Prostate gland (tissue), 2 donors: ENCODE measurements around the gene VAMP7. TPM values are rescaled to one million over a fixed set of nuclear protein-coding genes. Genes with fewer than 3 reads are reported as not detected.

Experiments used
- DNase-seq: peaks from one replicate; pipeline ENCODE4 v3.0.0-alpha.2; 2019; ENCODE audit warnings: low spot score
- H3K27ac ChIP-seq, 2 donors: fragments of 200-600 bp; sonication (generic); 2 replicates each; pipeline ENCODE4 v1.5.1; 2017 to 2019
- H3K27me3 ChIP-seq: fragments of 200-600 bp; sonication (generic); replicated peaks from 2 replicates; pipeline ENCODE4 v1.5.1; 2019; ENCODE audit not compliant: insufficient read depth
- H3K36me3 ChIP-seq, 2 donors: fragments of 200-600 bp; sonication (generic); 1 replicate in 1 of 2; 2 replicates in 1 of 2; pipeline versions ENCODE4 v1.5.1 to v1.8.1; 2017 to 2019
- H3K4me1 ChIP-seq: fragments of 200-600 bp; sonication (generic); replicated peaks from 2 replicates; pipeline ENCODE4 v1.5.1; 2019
- H3K4me3 ChIP-seq, 2 donors: fragments of 200-600 bp; sonication (generic); 2 replicates each; pipeline ENCODE4 v1.5.1; 2017 to 2019
- H3K9me3 ChIP-seq: fragments of 200-600 bp; sonication (generic); 2 replicates; pipeline ENCODE4 v1.5.1; 2017
- POLR2A ChIP-seq: fragments of 450-650 bp; IDR thresholded peaks from one replicate; pipeline ENCODE4 v1.6.1; 2016; ENCODE audit warnings: antibody characterized with exemption, mild to moderate bottlenecking
- POLR2AphosphoS5 ChIP-seq: sonication (generic); formaldehyde crosslinking; IDR thresholded peaks from one replicate; pipeline ENCODE4 v1.6.1; 2017; ENCODE audit warnings: antibody characterized with exemption
- WGBS: methylation state at CpG from one replicate; pipeline ENCODE4 v1.1.5; 2018; 5-methylcytosine and 5-hydroxymethylcytosine counted together
- intact Hi-C: fragments of 100-400 bp; cut with DNase I; formaldehyde crosslinking; loops from one replicate; pipeline ENCODE4 v1.14.2; 2022
- total RNA-seq, 2 donors: library from RNA; depleted of rRNA; stranded (reverse); fragments of >200 nt; gene quantifications; one replicate each; pipeline ENCODE4 v1.1.0, GENCODE V29; 2016
- TF ChIP-seq, protein P1 (sequence below), 4 experiments: fragments of 200-600 bp in 2 of 4; fragments of 450-650 bp in 2 of 4; sonication (generic) in 2 of 4; IDR thresholded peaks; 1 replicate in 3 of 4; 2 replicates in 1 of 4; pipeline ENCODE4 v1.5.1; 2016 to 2019; ENCODE audit warnings: antibody characterized with exemption in 4 of 4, mild to moderate bottlenecking in 2 of 4, moderate library complexity in 2 of 4

VAMP7 gene
- total RNA-seq, 2 donors from 2014 or later = 31.6 to 37.5 TPM

DNA sequence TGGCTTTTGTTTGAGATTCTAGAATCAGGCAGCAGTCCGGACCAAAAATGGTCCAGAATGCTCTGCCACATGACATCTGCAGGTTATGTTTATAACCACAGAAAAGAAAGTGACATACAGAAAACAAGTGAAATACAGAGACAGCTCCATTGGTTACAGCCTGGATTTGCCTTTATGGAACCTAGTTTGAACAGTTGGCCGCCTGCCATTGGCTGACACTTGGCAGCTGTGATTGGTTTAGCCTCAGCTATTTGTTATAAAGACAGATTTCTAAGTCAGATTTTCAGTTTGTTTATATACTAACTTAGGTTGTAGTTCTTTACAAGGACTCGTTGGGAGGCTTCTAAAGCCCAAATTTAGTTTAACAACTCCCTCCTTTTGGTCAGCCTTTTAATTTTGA, 75.5 kb downstream of the VAMP7 start:
- intact Hi-C loops = no loop called here
- Histone ChIP-seq H3K4me3 (no peak overlapping the region), H3K36me3 (no peaks in the 10 kb centered on the region), H3K9me3 (no peaks in the 10 kb centered on the region), H3K4me1 (no peaks in the 10 kb centered on the region), H3K27ac (no peak overlapping the region), H3K27me3 (no peaks in the 10 kb centered on the region)
- DNase-seq = no peak
- WGBS = 49% methylated on average over 3 of the region's 3 CpGs
- no peak for TF ChIP-seq POLR2AphosphoS5
- TF ChIP-seq, protein P1, sequence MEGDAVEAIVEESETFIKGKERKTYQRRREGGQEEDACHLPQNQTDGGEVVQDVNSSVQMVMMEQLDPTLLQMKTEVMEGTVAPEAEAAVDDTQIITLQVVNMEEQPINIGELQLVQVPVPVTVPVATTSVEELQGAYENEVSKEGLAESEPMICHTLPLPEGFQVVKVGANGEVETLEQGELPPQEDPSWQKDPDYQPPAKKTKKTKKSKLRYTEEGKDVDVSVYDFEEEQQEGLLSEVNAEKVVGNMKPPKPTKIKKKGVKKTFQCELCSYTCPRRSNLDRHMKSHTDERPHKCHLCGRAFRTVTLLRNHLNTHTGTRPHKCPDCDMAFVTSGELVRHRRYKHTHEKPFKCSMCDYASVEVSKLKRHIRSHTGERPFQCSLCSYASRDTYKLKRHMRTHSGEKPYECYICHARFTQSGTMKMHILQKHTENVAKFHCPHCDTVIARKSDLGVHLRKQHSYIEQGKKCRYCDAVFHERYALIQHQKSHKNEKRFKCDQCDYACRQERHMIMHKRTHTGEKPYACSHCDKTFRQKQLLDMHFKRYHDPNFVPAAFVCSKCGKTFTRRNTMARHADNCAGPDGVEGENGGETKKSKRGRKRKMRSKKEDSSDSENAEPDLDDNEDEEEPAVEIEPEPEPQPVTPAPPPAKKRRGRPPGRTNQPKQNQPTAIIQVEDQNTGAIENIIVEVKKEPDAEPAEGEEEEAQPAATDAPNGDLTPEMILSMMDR (IDR thresholded peaks at IDR 0.05) = no peak
- no peak for TF ChIP-seq POLR2A

DNA sequence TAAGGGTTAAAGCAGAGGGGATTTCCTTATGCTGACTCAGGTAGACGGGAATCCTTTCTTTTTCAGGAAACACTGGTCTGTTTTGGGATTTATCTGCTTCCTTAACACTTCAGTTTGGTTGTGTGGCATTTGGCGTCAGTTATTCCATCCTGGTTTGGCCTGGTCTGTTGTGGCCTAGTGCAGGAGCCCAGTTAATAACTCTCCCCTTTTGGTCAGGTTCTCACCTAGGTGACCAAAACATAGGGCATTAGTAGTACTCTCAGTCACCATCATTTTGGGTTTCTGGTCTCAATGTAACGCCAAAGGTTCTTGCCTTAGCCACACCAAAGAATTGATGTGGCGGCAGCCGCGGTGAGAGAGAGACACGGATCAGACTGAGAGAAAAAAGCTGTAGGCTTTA, 76.7 kb downstream of the VAMP7 start:
- no peaks in the 10 kb centered on the region for H3K9me3 ChIP-seq
- no peaks in the 10 kb centered on the region for H3K4me1 ChIP-seq
- intact Hi-C loops = no loop called here
- no peaks in the 10 kb centered on the region for H3K27me3 ChIP-seq
- WGBS = 73% methylated on average over 7 of the region's 7 CpGs
- TF ChIP-seq, protein P1 (IDR thresholded peaks at IDR 0.05) = no peak
- no peak for TF ChIP-seq POLR2A
- TF ChIP-seq POLR2AphosphoS5 = no peak
- no peaks in the 10 kb centered on the region for H3K36me3 ChIP-seq
- DNase-seq = no peak
- no peak overlapping the region for H3K4me3 ChIP-seq
- no peak overlapping the region for H3K27ac ChIP-seq

DNA sequence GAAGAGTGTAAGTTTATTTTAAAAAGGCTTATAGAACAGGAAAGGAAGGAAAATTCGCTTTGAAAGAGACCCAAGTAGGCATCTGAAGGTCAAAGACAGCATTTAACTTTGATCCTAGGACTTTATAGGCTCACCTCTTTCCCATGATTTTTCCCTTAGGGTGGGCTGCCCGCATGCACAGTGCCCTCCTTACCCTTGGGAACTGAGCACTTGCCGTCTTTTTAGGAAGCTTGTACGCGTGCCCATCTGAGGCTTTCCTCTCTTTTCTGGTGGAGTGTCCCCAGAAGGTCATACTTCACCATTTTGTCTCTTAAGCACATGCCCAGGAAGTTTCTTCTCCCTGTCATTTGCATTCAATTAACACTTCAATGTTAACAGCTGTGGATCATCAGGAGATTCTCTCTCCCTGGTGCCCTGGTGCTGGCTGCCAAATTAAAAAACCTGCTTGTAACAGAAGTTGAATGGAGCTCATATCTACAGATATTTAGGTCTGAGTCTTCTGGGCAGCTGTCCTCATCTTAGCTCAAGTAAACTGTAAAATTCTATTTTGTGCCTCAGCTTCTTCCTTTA, 78.0 kb downstream of the VAMP7 start:
- intact Hi-C loops = no loop called here
- no peaks in the 10 kb centered on the region for H3K9me3 ChIP-seq
- TF ChIP-seq POLR2A (no peak), POLR2AphosphoS5 (no peak)
- TF ChIP-seq, protein P1 (IDR thresholded peaks at IDR 0.05) = no peak
- H3K4me1 ChIP-seq = no peaks in the 10 kb centered on the region
- WGBS = 71% methylated on average over 5 of the region's 5 CpGs
- H3K4me3 ChIP-seq = no peak overlapping the region
- no peak for DNase-seq
- H3K36me3 ChIP-seq = no peaks in the 10 kb centered on the region
- no peaks in the 10 kb centered on the region for H3K27me3 ChIP-seq
- H3K27ac ChIP-seq = no peak overlapping the region

GRCh38 chrX:155962906-155963305, 81.8 kb downstream of the VAMP7 start:
- no peak overlapping the region for H3K4me3 ChIP-seq
- TF ChIP-seq, protein P1 (IDR thresholded peaks at IDR 0.05) = no peak
- TF ChIP-seq POLR2A (no peak), POLR2AphosphoS5 (no peak)
- intact Hi-C loops = no loop called here
- H3K9me3 ChIP-seq = no peaks in the 10 kb centered on the region
- no peak for DNase-seq
- no peak overlapping the region for H3K27ac ChIP-seq
- H3K27me3 ChIP-seq = no peaks in the 10 kb centered on the region
- WGBS = 43% methylated on average over 1 of the region's 1 CpG
- no peaks in the 10 kb centered on the region for H3K4me1 ChIP-seq
- no peaks in the 10 kb centered on the region for H3K36me3 ChIP-seq

GRCh38 chrX:155966876-155967275, 85.7 kb downstream of the VAMP7 start:
- H3K27ac ChIP-seq = no peak overlapping the region
- TF ChIP-seq POLR2AphosphoS5 (no peak), POLR2A (no peak)
- TF ChIP-seq, protein P1 (IDR thresholded peaks at IDR 0.05) = peak in 2 of 4 experiments; percentile 16 to 38
- no peaks in the 10 kb centered on the region for H3K36me3 ChIP-seq
- intact Hi-C loops = no loop called here
- WGBS = 47% methylated on average over 8 of the region's 8 CpGs
- H3K4me1 ChIP-seq = no peaks in the 10 kb centered on the region
- no peaks in the 10 kb centered on the region for H3K27me3 ChIP-seq
- DNase-seq = no peak
- no peaks in the 10 kb centered on the region for H3K9me3 ChIP-seq
- H3K4me3 ChIP-seq = no peak overlapping the region
